ENCODE measurements around the gene HINT3. TPM values are rescaled to one million over a fixed set of nuclear protein-coding genes. Genes with fewer than 3 reads are reported as not detected.

The HINT3 gene
- total and polyA plus RNA-seq, 2 of the 13 experiments (the other 11 are each of a cell fraction or from before 2014, with no cell fraction given), result 3.1 to 22.8 TPM

DNA sequence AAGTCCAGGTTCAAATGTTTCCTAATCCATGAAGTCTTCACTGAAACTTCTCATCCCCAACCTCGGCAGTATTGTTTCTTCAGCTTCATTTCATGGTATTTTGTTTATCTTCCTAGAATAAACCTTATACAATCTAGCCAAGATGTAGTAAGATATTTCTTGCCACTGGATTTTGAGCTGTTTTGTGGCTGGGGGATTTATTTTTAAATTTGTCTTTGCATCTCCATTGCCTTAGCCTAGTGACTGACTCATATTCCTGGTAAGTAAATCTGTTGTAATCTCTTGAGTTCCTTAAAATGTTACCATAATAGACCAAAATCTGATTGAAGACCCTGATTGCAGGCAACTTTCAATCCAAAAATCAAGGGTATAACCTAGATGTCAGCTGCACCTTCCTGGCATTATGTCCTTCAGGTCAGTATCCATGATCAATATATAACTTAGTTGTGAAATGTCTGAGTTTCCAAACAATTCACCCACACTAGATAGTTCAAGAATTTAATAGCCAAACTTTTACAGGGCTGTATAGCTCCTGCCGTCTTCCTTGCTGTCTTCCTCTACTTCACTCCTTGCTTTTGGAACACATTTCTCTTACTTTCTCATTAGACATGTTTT is 25.1 kb downstream of the HINT3 start:
- H3K4me3 ChIP-seq (replicated peaks in 1 of 3; ENCODE audit: insufficient read depth in 1 of 3, low read depth in 2 of 3, low read length in 3 of 3), result no peak overlapping the region
- no peaks in the 10 kb centered on the region; a peak in 2 of 5 replicates for H3K36me3 ChIP-seq (replicated peaks in 1 of 2; ENCODE audit: control insufficient read depth in 1 of 2, insufficient read depth in 2 of 2, low read length in 2 of 2)
- WGBS (ENCODE audit: low lambda C conversion rate), result 98% methylated on average over 2 of the region's 2 CpGs
- H3K79me2 ChIP-seq (ENCODE audit: insufficient read depth, low read length), result peaks cover 10% of the 10 kb centered on the region
- in situ Hi-C loops (cut with HindIII; ENCODE audit: extremely low pct_ligation_motif_present, low pct_unique_long_range_greater_than_20kb), result no loop called here
- TF ChIP-seq SMC3 (IDR thresholded peaks at IDR 0.05; ENCODE audit: low read length) (no peak), MED13 (CRISPR knock-in tag; IDR thresholded peaks at IDR 0.05) (no peak), ELF3 (CRISPR knock-in tag; IDR thresholded peaks at IDR 0.05) (no peak)
- H3K4me1 ChIP-seq (ENCODE audit: insufficient read depth, low read length), result peaks cover 17% of the 10 kb centered on the region
- no peaks in the 10 kb centered on the region; a peak in 1 of 5 replicates for H3K27me3 ChIP-seq (ENCODE audit: control insufficient read depth in 1 of 2, insufficient read depth in 2 of 2, low read length in 2 of 2)
- POLR2A ChIA-PET, result no interaction called here
- DNase-seq (ENCODE audit: low spot score) (no peak), ATAC-seq (no peak), FAIRE-seq (no peak)
- H3K27ac ChIP-seq (ENCODE audit: extremely low read length, insufficient read depth, low read length), result no peak overlapping the region
- CTCF ChIA-PET (ENCODE audit: low intra/inter-chr PET ratio, low total read pairs), result no interaction called here
- H4K20me1 ChIP-seq (ENCODE audit: insufficient read depth, low read length), result no peaks in the 10 kb centered on the region
- H3K9me3 ChIP-seq (ENCODE audit: low read length), result no peaks in the 10 kb centered on the region
- H2AFZ ChIP-seq (ENCODE audit: low read length), result no peak overlapping the region
- no peak overlapping the region for H3K9ac ChIP-seq (ENCODE audit: insufficient read depth, low read depth, low read length)
- no peak overlapping the region for H3K4me2 ChIP-seq (ENCODE audit: low read depth, low read length)
- intact Hi-C loops (cut with micrococcal nuclease; ENCODE audit: unreplicated experiment), result no loop called here
- no TSS peak for BruUV-seq (replicated peaks)

DNA sequence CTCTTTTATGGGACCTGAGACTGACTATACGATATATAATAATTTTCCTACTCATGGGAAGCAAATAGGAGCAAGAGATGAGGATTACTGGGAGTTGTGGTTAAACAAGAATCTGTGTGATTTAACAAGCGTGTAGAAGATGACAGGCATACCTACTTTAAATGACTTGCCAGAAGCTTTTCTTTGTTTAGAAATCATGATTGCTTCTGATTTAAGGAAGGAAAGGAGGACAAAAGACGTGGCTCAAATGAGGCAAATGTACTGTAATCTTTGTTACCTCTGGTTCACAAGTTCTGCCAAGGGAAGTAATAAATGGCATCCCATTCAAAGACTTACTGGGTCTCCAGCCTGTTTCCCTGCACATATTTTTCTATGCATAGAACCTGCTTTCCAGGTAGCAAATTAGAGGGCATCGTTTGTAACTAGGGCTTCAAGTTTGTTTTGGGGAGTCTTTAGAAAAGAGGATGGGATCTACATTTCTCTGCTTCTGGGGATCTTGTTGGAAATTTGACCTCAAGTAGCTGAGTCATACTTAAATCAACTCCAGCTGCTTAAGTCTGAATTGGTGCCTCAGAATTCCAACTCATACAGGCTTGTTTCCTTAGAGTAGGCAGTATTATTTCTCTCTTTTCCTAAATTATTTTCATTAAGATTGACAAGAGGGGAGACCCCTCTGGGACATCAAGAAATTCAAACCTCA is 26.8 kb downstream of the HINT3 start:
- Histone ChIP-seq H3K79me2 (ENCODE audit: insufficient read depth, low read length) (peaks cover 27% of the 10 kb centered on the region), H3K4me1 (ENCODE audit: insufficient read depth, low read length) (peaks cover 32% of the 10 kb centered on the region), H2AFZ (ENCODE audit: low read length) (no peak overlapping the region), H4K20me1 (ENCODE audit: insufficient read depth, low read length) (no peaks in the 10 kb centered on the region), H3K4me3 (replicated peaks in 1 of 3; ENCODE audit: insufficient read depth in 1 of 3, low read depth in 2 of 3, low read length in 3 of 3) (no peak overlapping the region), H3K9ac (ENCODE audit: insufficient read depth, low read depth, low read length) (no peak overlapping the region), H3K36me3 (replicated peaks in 1 of 2; ENCODE audit: control insufficient read depth in 1 of 2, insufficient read depth in 2 of 2, low read length in 2 of 2) (no peaks in the 10 kb centered on the region; a peak in 1 of 5 replicates), H3K4me2 (ENCODE audit: low read depth, low read length) (no peak overlapping the region), H3K9me3 (ENCODE audit: low read length) (no peaks in the 10 kb centered on the region), H3K27me3 (ENCODE audit: control insufficient read depth in 1 of 2, insufficient read depth in 2 of 2, low read length in 2 of 2) (no peaks in the 10 kb centered on the region; a peak in 1 of 5 replicates), H3K27ac (ENCODE audit: extremely low read length, insufficient read depth, low read length) (no peak overlapping the region)
- BruUV-seq (replicated peaks), result no TSS peak
- TF ChIP-seq ESRRA (CRISPR knock-in tag; IDR thresholded peaks at IDR 0.05; ENCODE audit: low read depth) (no peak), JDP2 (CRISPR knock-in tag; IDR thresholded peaks at IDR 0.05; ENCODE audit: borderline replicate concordance) (no peak), ZNF891 (CRISPR knock-in tag; IDR thresholded peaks at IDR 0.05) (no peak), ZNF724P (CRISPR knock-in tag; IDR thresholded peaks at IDR 0.05; ENCODE audit: borderline replicate concordance) (no peak), TP53 (CRISPR knock-in tag; conservative IDR thresholded peaks at IDR 0.05) (no peak), THRA (CRISPR knock-in tag; IDR thresholded peaks at IDR 0.05; ENCODE audit: borderline replicate concordance) (no peak)
- TF ChIP-seq, protein P1, sequence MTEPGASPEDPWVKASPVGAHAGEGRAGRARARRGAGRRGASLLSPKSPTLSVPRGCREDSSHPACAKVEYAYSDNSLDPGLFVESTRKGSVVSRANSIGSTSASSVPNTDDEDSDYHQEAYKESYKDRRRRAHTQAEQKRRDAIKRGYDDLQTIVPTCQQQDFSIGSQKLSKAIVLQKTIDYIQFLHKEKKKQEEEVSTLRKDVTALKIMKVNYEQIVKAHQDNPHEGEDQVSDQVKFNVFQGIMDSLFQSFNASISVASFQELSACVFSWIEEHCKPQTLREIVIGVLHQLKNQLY (CRISPR knock-in tag; IDR thresholded peaks at IDR 0.05), result no peak
- TF ChIP-seq, protein P2, sequence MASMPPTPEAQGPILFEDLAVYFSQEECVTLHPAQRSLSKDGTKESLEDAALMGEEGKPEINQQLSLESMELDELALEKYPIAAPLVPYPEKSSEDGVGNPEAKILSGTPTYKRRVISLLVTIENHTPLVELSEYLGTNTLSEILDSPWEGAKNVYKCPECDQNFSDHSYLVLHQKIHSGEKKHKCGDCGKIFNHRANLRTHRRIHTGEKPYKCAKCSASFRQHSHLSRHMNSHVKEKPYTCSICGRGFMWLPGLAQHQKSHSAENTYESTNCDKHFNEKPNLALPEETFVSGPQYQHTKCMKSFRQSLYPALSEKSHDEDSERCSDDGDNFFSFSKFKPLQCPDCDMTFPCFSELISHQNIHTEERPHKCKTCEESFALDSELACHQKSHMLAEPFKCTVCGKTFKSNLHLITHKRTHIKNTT (CRISPR knock-in tag; IDR thresholded peaks at IDR 0.05), result no peak
- DNase-seq (ENCODE audit: low spot score), result no peak
- 75% methylated on average over 4 of the region's 4 CpGs for WGBS (ENCODE audit: low lambda C conversion rate)
- ChIA-PET CTCF (ENCODE audit: low intra/inter-chr PET ratio, low total read pairs) (no interaction called here), POLR2A (interaction anchor here (1.2 kb wide), 1 partner anchor 193 kb away, joined by 3 read pairs; the partner anchor contains the start of gene NCOA7)
- intact Hi-C loops (cut with micrococcal nuclease; ENCODE audit: unreplicated experiment) (no loop called here), in situ Hi-C loops (cut with HindIII; ENCODE audit: extremely low pct_ligation_motif_present, low pct_unique_long_range_greater_than_20kb) (no loop called here)
- no peak for FAIRE-seq
- no peak for ATAC-seq
